ENCODE data around the gene HDAC5.

DNA sequence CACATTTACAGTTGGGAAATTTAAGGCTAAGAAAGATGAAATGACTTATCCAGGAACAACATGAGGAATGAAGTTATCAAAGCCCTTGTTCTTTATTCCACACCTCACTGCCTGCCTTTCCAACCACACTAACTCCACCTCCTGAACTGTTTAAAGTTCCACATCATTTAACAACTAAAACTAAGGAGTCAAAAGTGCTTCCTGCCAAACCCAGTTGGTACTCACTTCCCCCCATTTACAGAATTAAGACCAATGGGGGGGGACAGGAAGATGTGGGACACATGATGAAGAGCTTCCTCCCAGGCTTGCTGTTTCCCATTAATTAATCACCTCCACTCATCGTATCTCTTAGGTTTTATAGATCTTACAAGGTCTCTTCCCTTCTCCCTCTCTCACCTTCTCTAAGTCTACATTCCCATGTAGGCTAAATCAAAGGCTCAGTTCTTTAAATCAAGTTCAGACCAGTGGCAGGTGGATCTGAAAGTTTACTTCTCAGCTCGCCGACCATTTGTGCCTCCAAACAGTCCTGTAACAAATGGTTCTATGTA is 89.5 kb downstream of the HDAC5 start:
- TF ChIP-seq, protein P1, sequence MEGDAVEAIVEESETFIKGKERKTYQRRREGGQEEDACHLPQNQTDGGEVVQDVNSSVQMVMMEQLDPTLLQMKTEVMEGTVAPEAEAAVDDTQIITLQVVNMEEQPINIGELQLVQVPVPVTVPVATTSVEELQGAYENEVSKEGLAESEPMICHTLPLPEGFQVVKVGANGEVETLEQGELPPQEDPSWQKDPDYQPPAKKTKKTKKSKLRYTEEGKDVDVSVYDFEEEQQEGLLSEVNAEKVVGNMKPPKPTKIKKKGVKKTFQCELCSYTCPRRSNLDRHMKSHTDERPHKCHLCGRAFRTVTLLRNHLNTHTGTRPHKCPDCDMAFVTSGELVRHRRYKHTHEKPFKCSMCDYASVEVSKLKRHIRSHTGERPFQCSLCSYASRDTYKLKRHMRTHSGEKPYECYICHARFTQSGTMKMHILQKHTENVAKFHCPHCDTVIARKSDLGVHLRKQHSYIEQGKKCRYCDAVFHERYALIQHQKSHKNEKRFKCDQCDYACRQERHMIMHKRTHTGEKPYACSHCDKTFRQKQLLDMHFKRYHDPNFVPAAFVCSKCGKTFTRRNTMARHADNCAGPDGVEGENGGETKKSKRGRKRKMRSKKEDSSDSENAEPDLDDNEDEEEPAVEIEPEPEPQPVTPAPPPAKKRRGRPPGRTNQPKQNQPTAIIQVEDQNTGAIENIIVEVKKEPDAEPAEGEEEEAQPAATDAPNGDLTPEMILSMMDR (IDR thresholded peaks at IDR 0.05) = no peak
- no peak for TF ChIP-seq EP300 (IDR thresholded peaks at IDR 0.05)
- no peak for TF ChIP-seq POLR2A (IDR thresholded peaks at IDR 0.05)
- no peak for TF ChIP-seq POLR2AphosphoS5 (IDR thresholded peaks at IDR 0.05)
